ENCODE data around the gene MSANTD1.

MSANTD1 gene

GRCh38 chr4:3256230-3257102 is 7.5 kb downstream of the MSANTD1 start:
- DNase-seq (ENCODE audit: low read depth, low spot score), result no peak
- Histone ChIP-seq H3K9ac (ENCODE audit: insufficient read length) (no peak overlapping the region), H3K36me3 (ENCODE audit: insufficient read depth, low read length) (no peaks in the 10 kb centered on the region), H3K27ac (no peak overlapping the region), H3K9me3 (ENCODE audit: low read depth, low read length) (no peaks in the 10 kb centered on the region), H3K4me3 (no peak overlapping the region)
- TF ChIP-seq POLR2AphosphoS5 (IDR thresholded peaks at IDR 0.05; ENCODE audit: borderline replicate concordance, low read depth, low read length) (no peak), EZH2 (IDR thresholded peaks at IDR 0.05) (no peak), FOXP2 (optimal IDR thresholded peaks at IDR 0.05; ENCODE audit: control extremely low read depth, extremely low read length, insufficient read depth) (no peak)

GRCh38 chr4:3257103-3257555 is 8.2 kb downstream of the MSANTD1 start:
- Histone ChIP-seq H3K4me3 (no peak overlapping the region), H3K27ac (no peak overlapping the region)

GRCh38 chr4:3257556-3258482 is 8.9 kb downstream of the MSANTD1 start:
- Histone ChIP-seq H3K9ac (ENCODE audit: insufficient read length) (no peak overlapping the region), H3K27ac (no peak overlapping the region), H3K36me3 (ENCODE audit: insufficient read depth, low read length) (no peaks in the 10 kb centered on the region), H3K4me3 (no peak overlapping the region), H3K9me3 (ENCODE audit: low read depth, low read length) (no peaks in the 10 kb centered on the region)
- no peak for DNase-seq (ENCODE audit: low read depth, low spot score)
- TF ChIP-seq EZH2 (IDR thresholded peaks at IDR 0.05), result no peak
- TF ChIP-seq POLR2AphosphoS5 (IDR thresholded peaks at IDR 0.05; ENCODE audit: borderline replicate concordance, low read depth, low read length), result no peak
- no peak for TF ChIP-seq FOXP2 (optimal IDR thresholded peaks at IDR 0.05; ENCODE audit: control extremely low read depth, extremely low read length, insufficient read depth)

More at GRCh38 chr4:3257103-3257555, 8.2 kb downstream of the MSANTD1 start:
- DNase-seq (ENCODE audit: low read depth, low spot score), result no peak
- Histone ChIP-seq H3K9me3 (ENCODE audit: low read depth, low read length) (no peaks in the 10 kb centered on the region), H3K9ac (ENCODE audit: insufficient read length) (no peak overlapping the region), H3K36me3 (ENCODE audit: insufficient read depth, low read length) (no peaks in the 10 kb centered on the region)
- TF ChIP-seq EZH2 (IDR thresholded peaks at IDR 0.05) (no peak), FOXP2 (optimal IDR thresholded peaks at IDR 0.05; ENCODE audit: control extremely low read depth, extremely low read length, insufficient read depth) (no peak), POLR2AphosphoS5 (IDR thresholded peaks at IDR 0.05; ENCODE audit: borderline replicate concordance, low read depth, low read length) (no peak)

GRCh38 chr4:3261411-3262207 is 12.7 kb downstream of the MSANTD1 start:
- no peaks in the 10 kb centered on the region for H3K9me3 ChIP-seq (ENCODE audit: low read depth, low read length)
- DNase-seq (ENCODE audit: low read depth, low spot score), result no peak
- TF ChIP-seq EZH2 (IDR thresholded peaks at IDR 0.05), result no peak
- no peak for TF ChIP-seq FOXP2 (optimal IDR thresholded peaks at IDR 0.05; ENCODE audit: control extremely low read depth, extremely low read length, insufficient read depth)
- no peak overlapping the region for H3K27ac ChIP-seq
- H3K9ac ChIP-seq (ENCODE audit: insufficient read length), result no peak overlapping the region
- no peaks in the 10 kb centered on the region for H3K36me3 ChIP-seq (ENCODE audit: insufficient read depth, low read length)
- H3K4me3 ChIP-seq, result no peak overlapping the region

GRCh38 chr4:3262208-3263052 is 13.5 kb downstream of the MSANTD1 start:
- DNase-seq (ENCODE audit: low read depth, low spot score), result no peak
- H3K9ac ChIP-seq (ENCODE audit: insufficient read length), result no peak overlapping the region
- H3K36me3 ChIP-seq (ENCODE audit: insufficient read depth, low read length), result no peaks in the 10 kb centered on the region

GRCh38 chr4:3263053-3263875 is 14.3 kb downstream of the MSANTD1 start:
- no peak overlapping the region for H3K4me3 ChIP-seq
- TF ChIP-seq EZH2 (IDR thresholded peaks at IDR 0.05) (no peak), FOXP2 (optimal IDR thresholded peaks at IDR 0.05; ENCODE audit: control extremely low read depth, extremely low read length, insufficient read depth) (no peak)
- H3K9ac ChIP-seq (ENCODE audit: insufficient read length), result no peak overlapping the region
- no peak for DNase-seq (ENCODE audit: low read depth, low spot score)
- H3K36me3 ChIP-seq (ENCODE audit: insufficient read depth, low read length), result no peaks in the 10 kb centered on the region
- no peak overlapping the region for H3K27ac ChIP-seq
- H3K9me3 ChIP-seq (ENCODE audit: low read depth, low read length), result no peaks in the 10 kb centered on the region

More at GRCh38 chr4:3262208-3263052, 13.5 kb downstream of the MSANTD1 start:
- no peak overlapping the region for H3K27ac ChIP-seq
- H3K9me3 ChIP-seq (ENCODE audit: low read depth, low read length), result no peaks in the 10 kb centered on the region
- no peak overlapping the region for H3K4me3 ChIP-seq
- TF ChIP-seq FOXP2 (optimal IDR thresholded peaks at IDR 0.05; ENCODE audit: control extremely low read depth, extremely low read length, insufficient read depth) (no peak), EZH2 (IDR thresholded peaks at IDR 0.05) (no peak), POLR2AphosphoS5 (IDR thresholded peaks at IDR 0.05; ENCODE audit: borderline replicate concordance, low read depth, low read length) (no peak)

GRCh38 chr4:3263876-3264193 is 14.9 kb downstream of the MSANTD1 start:
- H3K9ac ChIP-seq (ENCODE audit: insufficient read length), result no peak overlapping the region
- H3K9me3 ChIP-seq (ENCODE audit: low read depth, low read length), result no peaks in the 10 kb centered on the region
- H3K36me3 ChIP-seq (ENCODE audit: insufficient read depth, low read length), result no peaks in the 10 kb centered on the region
- no peak overlapping the region for H3K27ac ChIP-seq
- DNase-seq (ENCODE audit: low read depth, low spot score), result no peak
- no peak overlapping the region for H3K4me3 ChIP-seq
- TF ChIP-seq FOXP2 (optimal IDR thresholded peaks at IDR 0.05; ENCODE audit: control extremely low read depth, extremely low read length, insufficient read depth), result no peak
- no peak for TF ChIP-seq POLR2AphosphoS5 (IDR thresholded peaks at IDR 0.05; ENCODE audit: borderline replicate concordance, low read depth, low read length)
- TF ChIP-seq EZH2 (IDR thresholded peaks at IDR 0.05), result no peak
